IMR-90 (cell line): ENCODE data around the gene TRPC4AP.

Experiments
- BHLHE40 ChIP-seq: fragments of 150-350 bp; IDR thresholded peaks from 2 replicates; pipeline ENCODE4 v1.6.1; 2016; ENCODE audit warnings: mild to moderate bottlenecking, low read depth, low read length
- CEBPB ChIP-seq: IDR thresholded peaks from 2 replicates; pipeline ENCODE4 v1.6.1; 2012; ENCODE audit warnings: low read depth, low read length, improper control_type of control experiment
- CHD1 ChIP-seq: IDR thresholded peaks from 2 replicates; pipeline ENCODE4 v1.6.1; 2012; ENCODE audit warnings: low read depth, low read length, improper control_type of control experiment
- FOS ChIP-seq: fragments of 150-350 bp; IDR thresholded peaks from 2 replicates; pipeline ENCODE4 v1.6.1; 2016; ENCODE audit warnings: low read depth, low read length
- MXI1 ChIP-seq: IDR thresholded peaks from 2 replicates; pipeline ENCODE4 v1.6.1; 2012; ENCODE audit warnings: low read depth, mild to moderate bottlenecking, low read length, moderate library complexity, borderline replicate concordance
- NFE2L2 ChIP-seq: fragments of 150-350 bp; IDR thresholded peaks from 2 replicates; pipeline ENCODE4 v1.6.1; 2016; ENCODE audit warnings: low read depth, mild to moderate bottlenecking, low read length
- POLR2A ChIP-seq: IDR thresholded peaks from 2 replicates; pipeline ENCODE4 v1.6.1; 2012; ENCODE audit warnings: mild to moderate bottlenecking, low read depth, low read length
- RAD21 ChIP-seq: IDR thresholded peaks from 2 replicates; pipeline ENCODE4 v1.6.1; 2012; ENCODE audit warnings: low read length, improper control_type of control experiment
- RCOR1 ChIP-seq: IDR thresholded peaks from 2 replicates; pipeline ENCODE4 v1.6.1; 2012; ENCODE audit warnings: mild to moderate bottlenecking, low read length, improper control_type of control experiment; ENCODE audit not compliant: insufficient replicate concordance
- RFX5 ChIP-seq: IDR thresholded peaks from 2 replicates; pipeline ENCODE4 v1.8.0; 2012; ENCODE audit warnings: low read depth, mild to moderate bottlenecking, low read length, moderate library complexity
- USF2 ChIP-seq: fragments of 150-350 bp; IDR thresholded peaks from 2 replicates; pipeline ENCODE4 v1.6.1; 2017; ENCODE audit warnings: mild to moderate bottlenecking, antibody characterized with exemption, low read length, low read depth
- TF ChIP-seq, protein P1 (sequence below): conservative IDR thresholded peaks from 2 replicates; pipeline ENCODE4 v1.5.1; 2012; ENCODE audit warnings: mild to moderate bottlenecking, low read depth, low read length, improper control_type of control experiment

GRCh38 chr20:35077872-35078271 is 14.7 kb downstream of the TRPC4AP start:
- TF ChIP-seq RAD21 (no peak), BHLHE40 (no peak), NFE2L2 (no peak), FOS (no peak), POLR2A (no peak), RFX5 (no peak), USF2 (no peak), MXI1 (no peak), RCOR1 (no peak), CHD1 (no peak), CEBPB (no peak)
- TF ChIP-seq, protein P1, sequence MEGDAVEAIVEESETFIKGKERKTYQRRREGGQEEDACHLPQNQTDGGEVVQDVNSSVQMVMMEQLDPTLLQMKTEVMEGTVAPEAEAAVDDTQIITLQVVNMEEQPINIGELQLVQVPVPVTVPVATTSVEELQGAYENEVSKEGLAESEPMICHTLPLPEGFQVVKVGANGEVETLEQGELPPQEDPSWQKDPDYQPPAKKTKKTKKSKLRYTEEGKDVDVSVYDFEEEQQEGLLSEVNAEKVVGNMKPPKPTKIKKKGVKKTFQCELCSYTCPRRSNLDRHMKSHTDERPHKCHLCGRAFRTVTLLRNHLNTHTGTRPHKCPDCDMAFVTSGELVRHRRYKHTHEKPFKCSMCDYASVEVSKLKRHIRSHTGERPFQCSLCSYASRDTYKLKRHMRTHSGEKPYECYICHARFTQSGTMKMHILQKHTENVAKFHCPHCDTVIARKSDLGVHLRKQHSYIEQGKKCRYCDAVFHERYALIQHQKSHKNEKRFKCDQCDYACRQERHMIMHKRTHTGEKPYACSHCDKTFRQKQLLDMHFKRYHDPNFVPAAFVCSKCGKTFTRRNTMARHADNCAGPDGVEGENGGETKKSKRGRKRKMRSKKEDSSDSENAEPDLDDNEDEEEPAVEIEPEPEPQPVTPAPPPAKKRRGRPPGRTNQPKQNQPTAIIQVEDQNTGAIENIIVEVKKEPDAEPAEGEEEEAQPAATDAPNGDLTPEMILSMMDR = no peak
